ENCODE data around the gene FOXM1.

DNA sequence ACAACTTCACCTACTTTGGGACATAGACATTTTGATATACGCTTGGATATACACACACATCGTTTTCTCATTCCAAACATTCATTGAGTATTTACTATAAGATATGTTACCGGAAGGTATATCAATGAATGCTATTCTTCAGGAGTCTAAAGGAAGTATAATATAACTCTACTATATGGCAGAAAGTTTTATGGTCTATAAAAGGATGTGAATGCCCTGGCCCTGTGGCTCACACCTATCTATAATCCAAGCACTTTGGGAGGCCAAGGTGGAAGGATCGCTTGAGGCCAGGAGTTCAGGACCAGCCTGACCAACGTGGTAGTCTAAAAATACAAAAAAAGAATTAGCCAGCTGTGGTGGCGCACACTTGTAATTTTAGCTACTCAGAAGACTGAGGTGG, 47.7 kb downstream of the FOXM1 start:
- TF ChIP-seq, protein P1, sequence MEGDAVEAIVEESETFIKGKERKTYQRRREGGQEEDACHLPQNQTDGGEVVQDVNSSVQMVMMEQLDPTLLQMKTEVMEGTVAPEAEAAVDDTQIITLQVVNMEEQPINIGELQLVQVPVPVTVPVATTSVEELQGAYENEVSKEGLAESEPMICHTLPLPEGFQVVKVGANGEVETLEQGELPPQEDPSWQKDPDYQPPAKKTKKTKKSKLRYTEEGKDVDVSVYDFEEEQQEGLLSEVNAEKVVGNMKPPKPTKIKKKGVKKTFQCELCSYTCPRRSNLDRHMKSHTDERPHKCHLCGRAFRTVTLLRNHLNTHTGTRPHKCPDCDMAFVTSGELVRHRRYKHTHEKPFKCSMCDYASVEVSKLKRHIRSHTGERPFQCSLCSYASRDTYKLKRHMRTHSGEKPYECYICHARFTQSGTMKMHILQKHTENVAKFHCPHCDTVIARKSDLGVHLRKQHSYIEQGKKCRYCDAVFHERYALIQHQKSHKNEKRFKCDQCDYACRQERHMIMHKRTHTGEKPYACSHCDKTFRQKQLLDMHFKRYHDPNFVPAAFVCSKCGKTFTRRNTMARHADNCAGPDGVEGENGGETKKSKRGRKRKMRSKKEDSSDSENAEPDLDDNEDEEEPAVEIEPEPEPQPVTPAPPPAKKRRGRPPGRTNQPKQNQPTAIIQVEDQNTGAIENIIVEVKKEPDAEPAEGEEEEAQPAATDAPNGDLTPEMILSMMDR (IDR thresholded peaks at IDR 0.05) = no peak
- TF ChIP-seq POLR2A (IDR thresholded peaks at IDR 0.05) (no peak), POLR2AphosphoS5 (IDR thresholded peaks at IDR 0.05) (no peak)
